Measurements from ENCODE around the gene FMR1.
A peak's percentile ranks its signal among the peaks of the same experiment; 100 is the strongest.

Gene FMR1

DNA sequence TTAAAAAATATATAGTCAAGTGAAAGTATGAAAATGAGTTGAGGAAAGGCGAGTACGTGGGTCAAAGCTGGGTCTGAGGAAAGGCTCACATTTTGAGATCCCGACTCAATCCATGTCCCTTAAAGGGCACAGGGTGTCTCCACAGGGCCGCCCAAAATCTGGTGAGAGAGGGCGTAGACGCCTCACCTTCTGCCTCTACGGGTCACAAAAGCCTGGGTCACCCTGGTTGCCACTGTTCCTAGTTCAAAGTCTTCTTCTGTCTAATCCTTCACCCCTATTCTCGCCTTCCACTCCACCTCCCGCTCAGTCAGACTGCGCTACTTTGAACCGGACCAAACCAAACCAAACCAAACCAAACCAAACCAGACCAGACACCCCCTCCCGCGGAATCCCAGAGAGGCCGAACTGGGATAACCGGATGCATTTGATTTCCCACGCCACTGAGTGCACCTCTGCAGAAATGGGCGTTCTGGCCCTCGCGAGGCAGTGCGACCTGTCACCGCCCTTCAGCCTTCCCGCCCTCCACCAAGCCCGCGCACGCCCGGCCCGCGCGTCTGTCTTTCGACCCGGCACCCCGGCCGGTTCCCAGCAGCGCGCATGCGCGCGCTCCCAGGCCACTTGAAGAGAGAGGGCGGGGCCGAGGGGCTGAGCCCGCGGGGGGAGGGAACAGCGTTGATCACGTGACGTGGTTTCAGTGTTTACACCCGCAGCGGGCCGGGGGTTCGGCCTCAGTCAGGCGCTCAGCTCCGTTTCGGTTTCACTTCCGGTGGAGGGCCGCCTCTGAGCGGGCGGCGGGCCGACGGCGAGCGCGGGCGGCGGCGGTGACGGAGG is at the start of gene FMR1:
Gene FMR1, plus strand, starts transcription at position 728 of the 831 bp plus-strand sequence. CDS start 261 bp downstream, outside the sequence.
- DNase-seq (ENCODE audit: low read depth): peak; percentile 77

GRCh38 chrX:147875866-147876596 is 35.7 kb upstream of the FMR1 start:
- no peak for DNase-seq (ENCODE audit: low read depth)

GRCh38 chrX:147876849-147877646 is 34.7 kb upstream of the FMR1 start:
- DNase-seq (ENCODE audit: low read depth): no peak

GRCh38 chrX:147877726-147878125 is 34.0 kb upstream of the FMR1 start:
- DNase-seq (ENCODE audit: low read depth): no peak

GRCh38 chrX:147884958-147885357 is 26.8 kb upstream of the FMR1 start:
- no peak for DNase-seq (ENCODE audit: low read depth)

GRCh38 chrX:147890756-147891155 is 21.0 kb upstream of the FMR1 start:
- no peak for DNase-seq (ENCODE audit: low read depth)

GRCh38 chrX:147891896-147892295 is 19.8 kb upstream of the FMR1 start:
- no peak for DNase-seq (ENCODE audit: low read depth)

DNA sequence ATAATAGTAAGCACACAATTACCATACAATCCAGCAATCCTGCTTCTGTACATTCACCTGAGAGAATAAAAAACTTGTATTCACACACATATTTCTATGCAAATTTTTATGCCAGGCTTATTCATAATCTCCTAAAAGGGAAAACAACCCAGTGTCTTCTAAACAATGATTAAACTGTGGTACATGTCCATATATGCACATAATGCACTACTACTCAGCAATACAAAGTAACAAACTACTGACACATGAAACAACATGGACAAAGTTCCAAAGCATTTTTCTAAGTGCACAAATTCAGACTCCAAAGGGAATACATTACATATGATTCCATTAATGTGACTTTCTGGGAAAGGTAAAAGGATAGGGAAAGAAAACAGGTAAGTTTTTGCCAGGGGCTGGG is 18.0 kb upstream of the FMR1 start:
- DNase-seq (ENCODE audit: low read depth): no peak

- DNase-seq (ENCODE audit: low read depth): no peak
Measured at GRCh38 chrX:147894366-147894963, 17.3 kb upstream of the FMR1 start.

GRCh38 chrX:147897117-147897516 is 14.6 kb upstream of the FMR1 start:
- no peak for DNase-seq (ENCODE audit: low read depth)

- DNase-seq (ENCODE audit: low read depth): no peak
Measured at GRCh38 chrX:147898951-147899350, 12.8 kb upstream of the FMR1 start.

GRCh38 chrX:147899379-147900114 is 12.2 kb upstream of the FMR1 start:
- DNase-seq (ENCODE audit: low read depth): no peak

DNA sequence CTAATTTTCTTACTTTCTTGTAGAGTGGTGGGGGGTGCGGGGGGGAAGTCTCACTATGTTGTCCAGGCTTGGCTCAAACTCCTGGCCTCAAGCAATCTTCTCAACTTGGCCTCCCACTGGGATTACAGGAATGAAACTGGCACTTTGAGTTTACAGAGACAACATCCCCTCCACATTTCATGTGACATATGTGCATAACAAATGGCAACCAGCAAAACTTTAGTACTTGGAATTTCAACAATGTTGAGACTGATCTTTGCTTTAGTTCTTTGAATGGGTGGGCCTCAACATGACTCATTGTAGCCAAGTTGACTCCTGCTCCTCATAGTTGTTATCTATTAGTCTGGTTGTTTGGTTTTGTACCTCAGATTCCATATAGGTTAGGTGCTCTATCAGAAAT is 11.4 kb upstream of the FMR1 start:
- DNase-seq (ENCODE audit: low read depth): no peak

- DNase-seq (ENCODE audit: low read depth): no peak
Measured at GRCh38 chrX:147901461-147902126, 10.1 kb upstream of the FMR1 start.

- no peak for DNase-seq (ENCODE audit: low read depth)
Measured at GRCh38 chrX:147902270-147902669, 9.4 kb upstream of the FMR1 start.

GRCh38 chrX:147908106-147908505 is 3.6 kb upstream of the FMR1 start:
- no peak for DNase-seq (ENCODE audit: low read depth)

GRCh38 chrX:147910607-147911006 is 1.1 kb upstream of the FMR1 start:
- no peak for DNase-seq (ENCODE audit: low read depth)

GRCh38 chrX:147912093-147912801 is 528 bp downstream of the FMR1 start:
- peak; percentile 1 for DNase-seq (ENCODE audit: low read depth)

DNA sequence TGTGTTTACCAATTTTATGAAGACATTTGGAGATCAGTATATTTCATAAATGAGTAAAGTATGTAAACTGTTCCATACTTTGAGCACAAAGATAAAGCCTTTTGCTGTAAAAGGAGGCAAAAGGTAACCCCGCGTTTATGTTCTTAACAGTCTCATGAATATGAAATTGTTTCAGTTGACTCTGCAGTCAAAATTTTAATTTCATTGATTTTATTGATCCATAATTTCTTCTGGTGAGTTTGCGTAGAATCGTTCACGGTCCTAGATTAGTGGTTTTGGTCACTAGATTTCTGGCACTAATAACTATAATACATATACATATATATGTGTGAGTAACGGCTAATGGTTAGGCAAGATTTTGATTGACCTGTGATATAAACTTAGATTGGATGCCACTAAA is 1.9 kb downstream of the FMR1 start:
- DNase-seq (ENCODE audit: low read depth): no peak

DNA sequence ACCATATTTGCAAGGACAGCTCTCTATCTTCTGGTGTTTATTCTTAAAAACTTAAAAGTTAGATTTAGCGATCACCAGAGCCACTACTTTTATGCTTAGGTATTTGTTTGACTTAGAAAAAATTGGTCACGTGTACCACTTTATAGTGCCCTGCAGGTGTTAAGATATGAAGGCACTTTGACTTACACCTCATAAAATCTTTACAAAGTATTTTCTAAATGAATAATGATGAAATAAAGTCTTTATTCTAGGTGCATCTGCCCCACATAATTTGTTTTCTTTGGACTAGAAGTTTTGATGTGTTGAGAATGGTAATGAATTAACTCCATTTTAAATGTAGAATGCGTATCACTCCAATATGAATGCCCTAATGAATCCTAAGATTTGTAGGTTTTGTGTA is 2.9 kb downstream of the FMR1 start:
- DNase-seq (ENCODE audit: low read depth): no peak

All from stimulated activated CD8-positive, alpha-beta memory T cell treated with anti-CD3 and anti-CD28 coated beads, Interleukin-7, amount 100 ng/mL, for 24 hours (primary cell).